ENCODE data around the gene NF1.

The NF1 gene

DNA sequence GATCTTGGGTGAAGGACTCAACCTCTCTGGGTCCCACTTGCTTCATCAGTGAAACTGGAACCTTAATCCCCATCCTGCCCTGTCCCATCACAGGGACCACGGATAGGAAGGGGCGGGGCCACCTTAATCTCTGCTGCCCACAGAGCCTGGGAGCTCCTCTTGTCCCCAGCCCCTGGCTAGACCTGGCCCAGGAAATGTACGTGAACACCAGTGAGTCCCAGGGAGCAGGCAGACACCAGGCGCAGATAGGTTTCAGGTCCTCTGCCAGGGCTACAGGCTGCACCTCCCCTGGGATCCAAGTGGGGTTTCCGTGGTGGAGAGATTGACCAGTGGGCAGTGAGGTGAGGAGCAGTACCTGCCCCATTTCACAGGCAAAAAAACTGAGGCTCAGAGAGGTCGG lies 317.7 kb downstream of the NF1 start:
- DNase-seq, result no peak

DNA sequence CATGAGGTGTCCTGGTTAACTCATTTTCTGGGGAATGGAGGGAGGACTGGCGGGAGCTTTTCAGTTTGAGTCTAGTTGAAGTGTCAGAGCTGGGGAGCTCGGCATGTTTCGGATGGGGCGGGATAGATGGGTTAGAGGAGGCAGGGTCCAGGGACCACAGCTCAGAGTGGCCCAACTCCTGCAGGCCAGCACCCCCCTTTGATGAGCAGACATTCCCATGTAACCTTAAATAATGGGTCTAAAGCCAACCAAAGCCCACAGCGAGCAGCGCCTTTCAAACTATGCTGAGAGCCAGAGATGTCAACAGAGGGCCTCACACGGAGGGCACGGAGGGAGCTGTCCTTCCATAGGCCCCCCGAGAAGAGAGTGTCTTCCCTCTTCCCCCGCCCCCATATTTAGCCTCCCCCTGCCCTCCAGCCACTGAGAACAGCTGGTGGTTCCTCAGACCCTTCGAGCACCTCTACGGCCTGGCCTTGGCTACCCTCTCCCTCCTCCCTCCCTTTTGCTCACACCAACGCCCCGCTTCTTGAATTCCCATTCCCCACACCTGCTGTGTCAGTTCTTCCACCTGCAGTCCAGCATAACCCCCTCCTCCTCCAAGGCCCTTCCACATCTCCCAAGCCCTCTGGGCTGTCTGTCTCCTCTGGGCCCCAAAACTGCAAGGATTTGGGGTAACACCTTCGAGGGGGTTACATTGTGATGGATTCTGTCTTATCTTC lies 318.5 kb downstream of the NF1 start:
- no peak for DNase-seq

GRCh38 chr17:31413874-31414549 lies 319.2 kb downstream of the NF1 start:
- DNase-seq, result no peak

DNA sequence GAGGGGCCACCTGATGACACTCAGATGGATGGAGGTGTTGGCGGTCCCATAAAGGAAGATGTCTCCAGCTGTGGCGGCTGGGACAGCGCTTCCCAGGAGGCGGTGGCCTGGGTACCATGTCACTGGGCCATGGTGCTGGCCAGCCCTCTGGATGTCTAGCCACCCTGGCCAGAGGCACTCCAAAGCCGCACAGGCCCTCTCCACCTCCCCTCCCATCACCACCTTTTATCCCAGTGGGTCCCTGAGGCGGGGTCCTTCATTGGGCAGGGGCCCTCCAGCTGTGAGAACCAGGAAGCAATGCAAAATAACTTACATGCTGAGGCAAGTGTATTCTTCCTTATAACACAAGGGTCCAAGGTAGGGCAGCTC lies 319.8 kb downstream of the NF1 start:
- no peak for DNase-seq

DNA sequence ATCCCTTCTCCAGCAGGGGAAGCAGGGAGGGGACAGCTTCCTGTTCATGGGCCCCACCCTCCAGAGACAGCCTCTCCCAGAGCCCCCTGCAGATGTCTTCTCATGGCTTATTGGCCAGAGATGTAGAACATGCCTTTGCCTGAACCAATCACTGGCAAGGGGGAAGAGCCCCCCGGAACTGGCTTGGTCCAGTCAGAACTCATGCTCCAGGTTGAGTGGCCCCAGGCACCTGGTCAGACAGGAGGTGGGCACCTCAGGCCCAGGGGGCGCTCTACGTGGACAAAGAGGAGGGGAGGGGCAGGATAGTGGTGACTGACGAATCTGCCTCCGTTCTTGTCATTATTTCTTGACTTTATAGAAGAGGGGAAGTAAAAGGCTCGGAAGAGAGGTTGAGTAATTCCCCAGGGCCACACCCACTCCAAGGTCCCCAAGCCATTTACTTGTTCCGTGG lies 320.3 kb downstream of the NF1 start:
- no peak for DNase-seq

DNA sequence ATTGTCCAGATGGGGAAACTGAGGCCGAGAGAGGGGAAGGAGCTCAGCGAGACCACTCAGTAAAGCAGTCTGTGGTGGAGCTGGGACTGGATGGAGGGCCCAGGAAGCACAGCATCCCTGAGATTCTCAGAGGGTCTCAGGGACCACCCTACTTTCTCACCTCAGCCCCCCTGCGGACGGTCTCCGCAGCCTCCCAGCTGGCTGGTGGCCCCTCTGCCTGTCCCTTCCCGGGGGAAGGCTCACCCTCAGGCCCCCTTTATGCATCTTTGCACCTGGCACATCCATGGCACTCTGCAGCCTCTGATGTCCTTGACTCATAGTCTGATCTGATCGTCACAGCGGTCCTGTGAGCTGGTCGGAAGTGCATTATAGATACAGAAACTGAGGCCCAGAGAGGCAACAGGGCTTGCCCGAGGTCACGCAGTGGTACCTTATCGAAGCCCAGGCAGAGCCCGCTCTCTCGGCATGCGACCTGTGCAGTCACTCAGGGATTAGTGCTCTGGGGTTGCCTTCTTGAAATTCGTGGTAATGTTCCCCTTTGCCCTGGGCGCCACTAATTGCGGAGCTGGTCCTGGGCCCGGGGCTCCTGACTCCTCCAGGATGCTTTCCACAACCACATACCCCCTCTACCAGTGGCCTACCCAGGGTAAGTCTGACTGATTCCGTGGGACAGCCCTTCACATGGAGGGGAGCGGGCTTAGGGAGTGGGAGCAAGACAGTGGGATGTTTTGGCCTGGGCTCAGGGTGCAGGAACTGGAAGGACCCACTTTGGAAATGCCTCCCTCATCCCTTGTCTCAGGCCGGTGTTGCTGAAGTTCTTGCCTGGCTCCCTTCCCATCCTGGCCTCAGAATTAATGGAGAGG lies 321.1 kb downstream of the NF1 start:
- no peak for DNase-seq

- DNase-seq, result no peak
Measured at GRCh38 chr17:31416503-31416923, 321.7 kb downstream of the NF1 start.

DNA sequence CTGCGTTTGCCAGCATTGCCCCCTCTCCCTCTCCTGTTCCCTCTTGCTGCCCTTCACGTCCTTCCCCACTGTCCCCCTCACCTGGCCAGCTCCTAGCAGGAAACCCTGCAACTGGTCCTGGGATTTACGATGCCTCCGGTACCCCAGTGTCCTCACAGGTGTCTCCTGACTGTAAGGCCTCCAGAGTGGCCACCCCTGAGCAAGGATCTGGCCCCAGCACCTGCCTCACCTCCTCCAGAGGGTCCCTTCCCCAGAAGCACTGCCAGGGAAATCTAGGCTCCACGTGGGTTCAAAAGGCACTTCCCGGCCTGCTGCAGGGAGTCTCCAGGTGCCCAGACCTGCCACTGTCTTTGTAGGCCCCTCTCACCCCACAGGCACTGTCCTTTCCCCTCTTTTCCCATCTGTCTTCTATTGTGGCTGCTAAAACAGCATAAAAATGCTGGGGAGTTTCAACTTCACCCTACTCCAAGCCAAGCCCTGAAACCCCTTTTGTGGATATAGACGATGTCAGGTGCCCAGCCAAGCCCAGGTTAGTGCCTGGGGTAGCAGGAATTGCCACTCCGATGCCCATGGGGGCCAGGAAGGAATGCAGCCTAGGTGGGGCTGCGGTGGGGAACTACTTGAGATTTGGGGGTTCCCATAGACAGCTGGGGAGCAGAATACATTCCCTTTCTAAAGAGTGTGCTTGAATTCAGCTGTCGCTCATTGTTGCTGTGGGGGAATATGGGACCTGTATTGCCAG lies 322.4 kb downstream of the NF1 start:
- no peak for DNase-seq

DNA sequence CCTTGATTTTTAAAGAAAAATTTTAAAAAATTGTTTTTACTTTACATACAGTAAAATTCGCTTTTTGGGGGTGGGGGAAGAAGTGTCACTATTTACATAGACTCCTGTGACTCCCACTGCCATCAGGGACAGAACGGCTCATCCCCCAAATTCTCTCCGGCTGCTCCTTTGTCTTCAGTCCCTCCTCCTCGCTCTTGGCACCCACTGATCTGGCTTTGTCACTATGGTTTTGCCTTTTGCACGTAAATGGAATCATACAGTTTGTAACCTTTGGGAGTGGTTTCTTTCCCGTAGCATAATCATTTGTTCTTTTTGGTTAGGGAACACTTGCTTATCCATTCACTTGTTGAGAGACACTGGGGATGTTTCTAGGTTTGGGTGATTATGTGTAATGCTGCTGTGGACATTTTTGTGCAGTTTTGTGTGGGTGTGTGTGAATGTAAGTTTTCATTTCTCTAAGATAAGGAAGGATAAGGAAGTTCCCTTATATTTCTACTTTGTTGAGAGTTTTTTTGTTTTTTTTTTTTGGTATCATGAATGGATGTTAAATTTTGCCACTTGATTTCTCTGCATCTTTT lies 324.1 kb downstream of the NF1 start:
- DNase-seq, result no peak

- DNase-seq, result no peak
Measured at GRCh38 chr17:31422443-31422842, 327.7 kb downstream of the NF1 start.

DNA sequence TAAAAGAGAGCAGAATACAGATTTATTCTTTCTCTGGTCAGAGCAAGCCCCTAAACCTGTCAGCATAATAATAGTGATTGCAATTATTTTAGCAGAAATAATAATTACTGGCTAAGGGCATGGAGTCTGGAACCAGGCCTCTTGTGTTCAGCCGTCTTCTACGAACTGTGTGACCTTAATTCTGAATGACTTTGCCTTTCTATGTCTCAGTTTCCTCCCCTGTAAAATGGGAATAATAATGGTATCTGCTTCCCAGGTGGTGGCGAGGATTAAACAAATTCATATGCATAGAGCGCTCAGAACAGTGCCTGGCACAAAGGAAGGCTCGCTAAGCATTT lies 330.1 kb downstream of the NF1 start:
- DNase-seq, result no peak

GRCh38 chr17:31425282-31426040 lies 330.7 kb downstream of the NF1 start:
- DNase-seq, result no peak
